HL-60 (cell line): ENCODE results near the gene ANXA3.

Experiments
- CTCF ChIP-seq: IDR thresholded peaks from one replicate; pipeline ENCODE4 v1.5.1; 2011; ENCODE audit warnings: low read length, control low read depth, inconsistent platforms; ENCODE audit not compliant: insufficient read depth
- GABPA ChIP-seq: IDR thresholded peaks from 2 replicates; pipeline ENCODE4 v1.6.1; 2012; ENCODE audit warnings: low read depth
- POLR2AphosphoS5 ChIP-seq: IDR thresholded peaks from 2 replicates; pipeline ENCODE4 v1.6.1; 2012; ENCODE audit warnings: low read depth
- REST ChIP-seq: IDR thresholded peaks from 2 replicates; pipeline ENCODE4 v1.6.1; 2012; ENCODE audit warnings: low read depth; ENCODE audit not compliant: insufficient replicate concordance
- SPI1 ChIP-seq: IDR thresholded peaks from 2 replicates; pipeline ENCODE4 v1.6.1; 2012; ENCODE audit warnings: low read depth, mild to moderate bottlenecking, borderline replicate concordance

GRCh38 chr4:78512357-78512920 lies 39.1 kb upstream of the ANXA3 start:
- TF ChIP-seq CTCF, result no peak
- no peak for TF ChIP-seq GABPA
- TF ChIP-seq SPI1, result no peak
- TF ChIP-seq POLR2AphosphoS5, result no peak
- no peak for TF ChIP-seq REST
